NB4 (cell line): ENCODE results near the gene MMP25.

Source experiments
- POLR2A ChIP-seq: IDR thresholded peaks from 2 replicates; pipeline ENCODE4 v1.6.1; 2011; ENCODE audit warnings: mild to moderate bottlenecking; ENCODE audit not compliant: insufficient read length; ENCODE audit errors: extremely low read depth
- TF ChIP-seq, protein P1 (sequence below): IDR thresholded peaks from one replicate; pipeline ENCODE4 v1.5.1; 2012; ENCODE audit warnings: low read depth, low read length

DNA sequence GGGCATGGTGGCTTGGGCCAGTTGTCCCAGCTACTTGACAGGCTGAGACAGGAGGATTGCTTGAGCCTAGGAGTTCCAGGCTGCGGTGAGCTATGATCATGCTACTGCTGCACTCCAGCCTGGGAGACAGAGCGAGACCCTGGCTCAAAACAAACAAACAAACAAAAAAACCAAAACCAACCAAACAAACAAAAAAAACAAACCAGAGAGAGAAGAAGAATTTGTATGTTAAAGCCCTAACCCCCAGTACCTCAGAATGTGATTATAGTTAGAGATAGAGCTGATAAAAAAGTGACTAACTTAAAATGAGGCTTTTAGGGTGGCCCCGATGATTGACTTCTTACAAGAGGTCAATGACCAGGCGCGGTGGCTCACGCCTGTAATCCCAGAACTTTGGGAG, 1.7 kb upstream of the MMP25 start:
- TF ChIP-seq POLR2A = no peak
- TF ChIP-seq, protein P1, sequence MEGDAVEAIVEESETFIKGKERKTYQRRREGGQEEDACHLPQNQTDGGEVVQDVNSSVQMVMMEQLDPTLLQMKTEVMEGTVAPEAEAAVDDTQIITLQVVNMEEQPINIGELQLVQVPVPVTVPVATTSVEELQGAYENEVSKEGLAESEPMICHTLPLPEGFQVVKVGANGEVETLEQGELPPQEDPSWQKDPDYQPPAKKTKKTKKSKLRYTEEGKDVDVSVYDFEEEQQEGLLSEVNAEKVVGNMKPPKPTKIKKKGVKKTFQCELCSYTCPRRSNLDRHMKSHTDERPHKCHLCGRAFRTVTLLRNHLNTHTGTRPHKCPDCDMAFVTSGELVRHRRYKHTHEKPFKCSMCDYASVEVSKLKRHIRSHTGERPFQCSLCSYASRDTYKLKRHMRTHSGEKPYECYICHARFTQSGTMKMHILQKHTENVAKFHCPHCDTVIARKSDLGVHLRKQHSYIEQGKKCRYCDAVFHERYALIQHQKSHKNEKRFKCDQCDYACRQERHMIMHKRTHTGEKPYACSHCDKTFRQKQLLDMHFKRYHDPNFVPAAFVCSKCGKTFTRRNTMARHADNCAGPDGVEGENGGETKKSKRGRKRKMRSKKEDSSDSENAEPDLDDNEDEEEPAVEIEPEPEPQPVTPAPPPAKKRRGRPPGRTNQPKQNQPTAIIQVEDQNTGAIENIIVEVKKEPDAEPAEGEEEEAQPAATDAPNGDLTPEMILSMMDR = no peak
